OCI-LY1 (cell line): ENCODE results near the gene ZNF148.

Experiments used
- H2AFZ ChIP-seq: fragments of 200-600 bp; sonication (generic), shearing (Covaris generic); 2 replicates; pipeline ENCODE4 v1.6.0; 2014; ENCODE audit warnings: antibody characterized with exemption, mild to moderate bottlenecking, low read length
- H3F3A ChIP-seq: fragments of 200-600 bp; sonication (generic), shearing (Covaris generic); 2 replicates; pipeline ENCODE4 v1.6.0; 2014; ENCODE audit warnings: mild to moderate bottlenecking, antibody characterized with exemption, low read length, moderate library complexity; ENCODE audit not compliant: insufficient read depth
- H3K27ac ChIP-seq: fragments of 200-600 bp; sonication (generic); 2 replicates; pipeline ENCODE4 v1.5.1; 2014; ENCODE audit warnings: low read length, mixed run types, mild to moderate bottlenecking, low read depth; ENCODE audit not compliant: poor library complexity, severe bottlenecking
- H3K27me3 ChIP-seq: fragments of 200-600 bp; sonication (generic); 2 replicates; pipeline ENCODE4 v1.6.0; 2014; ENCODE audit warnings: antibody characterized with exemption, mild to moderate bottlenecking, low read length, moderate library complexity; ENCODE audit not compliant: insufficient read depth
- H3K36me3 ChIP-seq: fragments of 200-600 bp; sonication (generic); 2 replicates; pipeline ENCODE4 v1.6.1; 2014; ENCODE audit warnings: mild to moderate bottlenecking, antibody characterized with exemption, low read length, moderate library complexity, mixed read lengths; ENCODE audit not compliant: insufficient read depth
- H3K4me1 ChIP-seq: fragments of 200-600 bp; sonication (generic); 2 replicates; pipeline ENCODE4 v1.5.1; 2014; ENCODE audit warnings: mild to moderate bottlenecking, low read length, moderate library complexity; ENCODE audit not compliant: insufficient read depth, severe bottlenecking
- H3K4me2 ChIP-seq: fragments of 200-600 bp; sonication (generic), shearing (Covaris generic); 2 replicates; pipeline ENCODE4 v1.6.1; 2014; ENCODE audit warnings: low read length
- H3K4me3 ChIP-seq: fragments of 200-600 bp; sonication (generic); 2 replicates; pipeline ENCODE4 v1.5.1; 2014; ENCODE audit warnings: low read length, low read depth, mild to moderate bottlenecking, mixed read lengths; ENCODE audit not compliant: poor library complexity, severe bottlenecking
- H3K79me2 ChIP-seq: fragments of 200-600 bp; shearing (Covaris generic); 2 replicates; pipeline ENCODE4 v1.6.1; 2016; ENCODE audit warnings: mixed run types, low read length, mixed read lengths; ENCODE audit not compliant: insufficient read depth
- H3K9ac ChIP-seq: fragments of 200-600 bp; sonication (generic), shearing (Covaris generic); 2 replicates; pipeline ENCODE4 v1.6.1; 2014; ENCODE audit warnings: mild to moderate bottlenecking, low read length, mixed read lengths
- H3K9me2 ChIP-seq: fragments of 200-600 bp; sonication (generic), shearing (Covaris generic); 2 replicates; pipeline ENCODE4 v1.6.1; 2014; ENCODE audit warnings: low read depth, mild to moderate bottlenecking, low read length, mixed read lengths
- H3K9me3 ChIP-seq: fragments of 200-600 bp; shearing (Covaris generic); 2 replicates; pipeline ENCODE4 v1.6.1; 2014; ENCODE audit warnings: low read length, mixed read lengths
- H4K20me1 ChIP-seq: fragments of 200-600 bp; sonication (generic), shearing (Covaris generic); 2 replicates; pipeline ENCODE4 v1.6.0; 2016; ENCODE audit warnings: mild to moderate bottlenecking, low read length; ENCODE audit not compliant: insufficient read depth
- EZH2 ChIP-seq: fragments of 200-600 bp; sonication (generic), shearing (Covaris generic); IDR thresholded peaks from 2 replicates; pipeline ENCODE4 v1.8.0; 2017; ENCODE audit warnings: borderline replicate concordance, mixed run types, mild to moderate bottlenecking, antibody characterized with exemption, low read length, moderate library complexity, mixed read lengths
- TF ChIP-seq, protein P1 (sequence below): fragments of 200-600 bp; sonication (generic), shearing (Covaris generic); IDR thresholded peaks from 2 replicates; pipeline ENCODE4 v1.5.1; 2017; ENCODE audit warnings: mild to moderate bottlenecking, antibody characterized with exemption, low read length, moderate library complexity, mixed read lengths

ZNF148 gene

DNA sequence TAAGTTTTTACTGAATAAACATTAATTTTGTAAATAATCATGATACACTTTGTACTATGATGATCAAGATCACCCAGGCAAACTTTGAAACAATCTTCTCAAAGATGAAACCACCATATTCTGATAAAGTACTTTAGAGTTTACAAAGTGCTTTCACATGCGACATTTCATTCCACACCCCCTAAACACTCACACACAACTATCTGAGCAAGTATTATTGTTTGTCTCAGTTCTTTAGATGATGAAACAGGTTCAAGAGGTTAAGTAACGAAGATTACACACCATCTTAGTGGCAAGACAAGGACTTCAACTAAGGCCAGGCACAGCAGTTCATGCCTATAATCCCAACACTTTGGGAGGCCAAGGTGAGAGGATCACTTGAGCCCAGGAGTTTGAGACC is 37.6 kb downstream of the ZNF148 start:
- Histone ChIP-seq H3F3A (no peaks in the 10 kb centered on the region), H3K4me2 (no peak overlapping the region), H4K20me1 (no peaks in the 10 kb centered on the region), H3K9me3 (peaks cover 11% of the 10 kb centered on the region), H3K4me1 (no peaks in the 10 kb centered on the region), H2AFZ (no peak overlapping the region), H3K79me2 (peaks cover 97% of the 10 kb centered on the region), H3K36me3 (peaks cover 13% of the 10 kb centered on the region), H3K9me2 (no peaks in the 10 kb centered on the region), H3K4me3 (no peak overlapping the region), H3K27me3 (no peaks in the 10 kb centered on the region), H3K9ac (no peak overlapping the region), H3K27ac (no peak overlapping the region)
- TF ChIP-seq, protein P1, sequence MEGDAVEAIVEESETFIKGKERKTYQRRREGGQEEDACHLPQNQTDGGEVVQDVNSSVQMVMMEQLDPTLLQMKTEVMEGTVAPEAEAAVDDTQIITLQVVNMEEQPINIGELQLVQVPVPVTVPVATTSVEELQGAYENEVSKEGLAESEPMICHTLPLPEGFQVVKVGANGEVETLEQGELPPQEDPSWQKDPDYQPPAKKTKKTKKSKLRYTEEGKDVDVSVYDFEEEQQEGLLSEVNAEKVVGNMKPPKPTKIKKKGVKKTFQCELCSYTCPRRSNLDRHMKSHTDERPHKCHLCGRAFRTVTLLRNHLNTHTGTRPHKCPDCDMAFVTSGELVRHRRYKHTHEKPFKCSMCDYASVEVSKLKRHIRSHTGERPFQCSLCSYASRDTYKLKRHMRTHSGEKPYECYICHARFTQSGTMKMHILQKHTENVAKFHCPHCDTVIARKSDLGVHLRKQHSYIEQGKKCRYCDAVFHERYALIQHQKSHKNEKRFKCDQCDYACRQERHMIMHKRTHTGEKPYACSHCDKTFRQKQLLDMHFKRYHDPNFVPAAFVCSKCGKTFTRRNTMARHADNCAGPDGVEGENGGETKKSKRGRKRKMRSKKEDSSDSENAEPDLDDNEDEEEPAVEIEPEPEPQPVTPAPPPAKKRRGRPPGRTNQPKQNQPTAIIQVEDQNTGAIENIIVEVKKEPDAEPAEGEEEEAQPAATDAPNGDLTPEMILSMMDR, result no peak
- TF ChIP-seq EZH2, result no peak

DNA sequence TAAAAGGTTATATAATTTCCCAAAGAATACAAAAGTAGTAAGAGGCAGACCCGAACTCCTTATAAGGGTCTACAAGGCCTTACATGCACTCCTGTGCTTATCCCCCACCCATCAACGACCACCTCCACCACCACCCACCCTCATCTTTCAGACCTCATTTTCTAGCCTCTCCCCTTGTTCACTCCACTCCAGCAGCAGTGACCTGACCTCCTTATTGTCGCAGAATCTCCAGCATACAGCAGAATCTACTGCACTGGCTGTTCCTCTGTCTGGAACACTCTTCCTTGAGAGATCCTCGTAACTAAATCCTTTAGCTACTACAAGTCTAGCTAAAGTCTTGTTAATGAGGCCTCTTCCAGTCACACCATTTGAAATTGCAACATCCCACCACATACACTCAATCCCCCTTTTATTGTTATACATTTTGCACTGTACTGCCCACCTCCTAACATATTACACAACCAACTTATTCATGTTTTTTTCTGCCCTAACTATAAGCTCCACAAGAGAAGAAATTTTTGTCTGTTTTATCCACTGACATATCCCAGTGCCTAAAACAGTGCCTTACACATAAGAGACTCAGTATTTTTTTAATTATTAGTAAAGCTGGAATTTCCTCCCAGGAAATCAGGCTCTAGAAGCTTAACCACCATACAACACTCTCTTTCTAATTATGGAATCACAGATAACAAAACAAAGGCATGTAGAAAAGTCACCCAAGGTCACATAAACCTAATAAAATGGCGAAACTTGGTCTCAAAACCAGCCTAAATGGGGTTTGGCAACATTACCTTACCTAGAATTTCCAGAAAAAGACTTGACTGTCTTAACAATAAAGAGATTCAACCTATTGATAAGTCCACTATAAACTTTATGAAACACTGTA is 40.2 kb downstream of the ZNF148 start:
- Histone ChIP-seq H3K9me2 (no peaks in the 10 kb centered on the region), H3K4me3 (no peak overlapping the region), H4K20me1 (no peaks in the 10 kb centered on the region), H3K27me3 (no peaks in the 10 kb centered on the region), H3K79me2 (peaks cover 89% of the 10 kb centered on the region), H3F3A (0 out of 2 replicates have a peak, but pooled peaks cover 4% of the 10 kb centered on the region), H3K4me1 (no peaks in the 10 kb centered on the region), H3K9me3 (peaks cover 7% of the 10 kb centered on the region), H3K36me3 (peaks cover 25% of the 10 kb centered on the region), H2AFZ (no peak overlapping the region), H3K9ac (no peak overlapping the region), H3K27ac (no peak overlapping the region), H3K4me2 (no peak overlapping the region)
- TF ChIP-seq, protein P1, result no peak
- no peak for TF ChIP-seq EZH2

DNA sequence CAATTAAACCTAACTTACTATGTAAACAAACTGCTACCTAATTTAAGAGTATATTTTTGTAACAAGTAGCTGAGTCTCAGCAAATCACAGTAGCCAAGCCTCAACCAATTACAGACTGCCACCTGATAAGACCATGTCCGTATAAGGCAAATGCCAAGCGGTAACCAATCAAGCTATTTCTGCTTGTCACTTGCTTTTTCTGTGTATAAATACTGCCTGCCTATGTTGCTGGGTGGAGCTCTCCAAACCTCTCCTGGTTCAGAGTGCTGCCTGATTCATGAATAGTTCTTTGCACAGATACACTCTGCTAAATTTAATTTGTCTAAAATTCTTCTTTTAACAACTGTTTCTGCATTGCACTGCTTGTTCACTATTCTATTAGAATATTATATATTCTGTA is 42.6 kb downstream of the ZNF148 start:
- peaks cover 7% of the 10 kb centered on the region for H3K9me3 ChIP-seq
- H3K4me2 ChIP-seq, result no peak overlapping the region
- no peak overlapping the region for H3K27ac ChIP-seq
- no peaks in the 10 kb centered on the region for H3K9me2 ChIP-seq
- peaks cover 65% of the 10 kb centered on the region for H3K79me2 ChIP-seq
- 0 out of 2 replicates have a peak, but pooled peaks cover 4% of the 10 kb centered on the region for H3F3A ChIP-seq
- H3K4me1 ChIP-seq, result no peaks in the 10 kb centered on the region
- H3K9ac ChIP-seq, result no peak overlapping the region
- H2AFZ ChIP-seq, result no peak overlapping the region
- H3K36me3 ChIP-seq, result peaks cover 31% of the 10 kb centered on the region
- TF ChIP-seq EZH2, result no peak
- TF ChIP-seq, protein P1, result no peak
- no peaks in the 10 kb centered on the region for H3K27me3 ChIP-seq
- no peaks in the 10 kb centered on the region for H4K20me1 ChIP-seq
- H3K4me3 ChIP-seq, result no peak overlapping the region
